SU-DHL-6 (cell line): ENCODE measurements around the gene FLNB.

Experiments used
- CTCF ChIP-seq: fragments of 200-600 bp; sonication (generic); IDR thresholded peaks from one replicate; pipeline ENCODE4 v1.5.1; 2017; ENCODE audit warnings: antibody characterized with exemption, mild to moderate bottlenecking, low read length, moderate library complexity; ENCODE audit not compliant: insufficient read depth, poor library complexity, severe bottlenecking
- EZH2phosphoT487 ChIP-seq: fragments of 200-600 bp; sonication (generic), shearing (Covaris generic); conservative IDR thresholded peaks from 2 replicates; pipeline ENCODE4 v1.6.1; 2018; ENCODE audit warnings: mild to moderate bottlenecking, antibody characterized with exemption, low read length, moderate library complexity, mixed read lengths

- no peak for TF ChIP-seq CTCF
- no peak for TF ChIP-seq EZH2phosphoT487
Observed at GRCh38 chr3:58189691-58190090, 181.5 kb downstream of the FLNB start.
